GM18907 (cell line): ENCODE results near the gene HUNK.
"Not testable (repeated sequence)": the region's sequence is repeated elsewhere in the genome, so short reads cannot be mapped to it uniquely, and the experiment has no call there.

Experiments used
- ATAC-seq: cut with Tn5 transposase; IDR thresholded peaks from one replicate; pipeline ENCODE4 v1.9.1; 2021; ENCODE audit warnings: mild to moderate bottlenecking, moderate library complexity; ENCODE audit not compliant: unreplicated experiment

The HUNK gene

DNA sequence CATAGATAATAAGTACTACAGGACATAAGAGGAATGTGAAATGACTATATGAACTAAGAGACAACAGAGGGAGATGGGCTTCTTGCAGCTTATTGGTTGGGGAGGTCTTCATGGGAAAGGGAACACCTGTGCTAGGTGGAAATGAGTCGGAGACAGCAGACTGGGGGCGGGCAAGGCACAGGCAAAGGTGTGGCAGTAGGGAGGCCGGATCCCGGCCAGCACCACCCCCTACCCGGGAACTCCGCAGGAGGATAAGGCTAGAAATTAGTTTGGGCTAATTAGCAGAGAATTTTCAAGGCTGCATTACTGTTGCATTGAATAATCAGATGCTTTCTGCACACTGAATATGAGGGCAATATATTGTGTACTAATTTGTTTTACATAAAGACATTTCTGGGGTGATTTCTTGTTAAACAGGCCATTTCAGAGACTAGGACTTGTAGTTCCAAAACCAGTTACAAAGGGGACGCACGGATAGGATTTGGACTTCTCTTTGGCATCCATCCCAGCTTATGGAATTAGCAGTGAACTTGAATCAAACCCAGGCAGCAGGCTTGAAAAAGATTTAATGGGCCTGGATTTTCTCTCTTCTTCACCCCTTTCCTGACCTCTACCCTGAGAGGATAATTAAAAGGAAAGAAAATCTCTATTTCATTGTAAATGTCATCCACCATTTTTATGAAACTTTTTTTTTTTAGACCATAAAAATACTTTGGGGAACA lies 2.2 kb upstream of the HUNK start:
- ATAC-seq, result no peak

DNA sequence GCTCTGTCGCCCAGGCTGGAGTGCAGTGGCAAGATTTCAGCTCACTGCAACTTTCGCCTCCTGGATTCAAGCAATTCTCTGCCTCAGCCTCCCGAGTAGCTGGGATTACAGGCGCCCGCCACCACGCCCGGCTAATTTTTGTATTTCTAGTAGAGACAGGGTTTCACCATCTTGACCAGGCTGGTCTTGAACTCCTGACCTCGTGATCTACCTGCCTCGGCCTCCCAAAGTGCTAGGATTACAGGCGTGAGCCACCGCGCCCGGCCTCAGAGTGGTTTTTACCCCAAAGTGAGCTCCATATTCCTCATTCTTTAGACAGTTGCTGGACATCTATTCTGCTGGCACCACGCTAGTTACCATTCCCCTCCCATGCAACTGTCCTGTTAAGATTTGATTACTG lies 1.4 kb upstream of the HUNK start:
- ATAC-seq, result not testable (repeated sequence)

DNA sequence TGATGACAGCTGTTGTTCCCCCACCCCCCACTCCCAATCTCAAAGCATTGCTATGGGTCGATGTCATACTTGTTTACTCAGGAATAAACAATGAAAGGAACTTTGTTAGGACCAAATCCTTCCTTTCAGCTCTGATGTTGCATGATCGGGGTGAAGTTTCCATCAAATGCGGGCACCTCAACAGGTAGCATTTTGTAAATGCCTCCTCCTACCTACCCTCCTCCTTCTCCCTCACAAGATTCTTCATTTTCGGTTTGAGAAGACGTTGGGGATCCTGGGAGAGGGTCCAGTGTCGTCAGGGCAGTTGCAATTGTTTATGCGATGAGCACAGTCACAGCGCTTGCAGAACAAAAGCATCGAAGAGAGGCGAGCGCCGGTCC lies 758 bp upstream of the HUNK start:
- ATAC-seq, result no peak

DNA sequence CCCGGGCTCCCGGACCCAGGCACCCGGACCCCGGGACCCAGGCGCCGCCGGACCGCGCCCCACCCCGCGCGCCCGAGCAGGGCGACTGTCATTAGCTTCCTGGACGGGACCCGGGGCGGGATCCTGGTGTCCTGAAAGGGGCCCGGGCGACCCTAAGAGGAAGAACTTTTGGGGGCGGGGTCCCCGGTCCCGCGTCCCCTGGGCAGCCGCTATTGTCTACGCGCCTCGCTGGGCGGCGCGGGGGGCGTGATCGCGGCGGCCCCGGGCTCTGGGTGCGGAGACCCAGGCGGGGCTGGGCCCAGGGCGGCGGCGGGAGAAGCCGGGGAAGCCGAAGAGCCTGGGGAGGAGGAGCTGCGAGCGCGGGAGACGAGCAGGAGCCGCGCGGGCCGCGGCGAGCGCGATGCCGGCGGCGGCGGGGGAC lies 465 bp downstream of the HUNK start:
- ATAC-seq, result no peak

DNA sequence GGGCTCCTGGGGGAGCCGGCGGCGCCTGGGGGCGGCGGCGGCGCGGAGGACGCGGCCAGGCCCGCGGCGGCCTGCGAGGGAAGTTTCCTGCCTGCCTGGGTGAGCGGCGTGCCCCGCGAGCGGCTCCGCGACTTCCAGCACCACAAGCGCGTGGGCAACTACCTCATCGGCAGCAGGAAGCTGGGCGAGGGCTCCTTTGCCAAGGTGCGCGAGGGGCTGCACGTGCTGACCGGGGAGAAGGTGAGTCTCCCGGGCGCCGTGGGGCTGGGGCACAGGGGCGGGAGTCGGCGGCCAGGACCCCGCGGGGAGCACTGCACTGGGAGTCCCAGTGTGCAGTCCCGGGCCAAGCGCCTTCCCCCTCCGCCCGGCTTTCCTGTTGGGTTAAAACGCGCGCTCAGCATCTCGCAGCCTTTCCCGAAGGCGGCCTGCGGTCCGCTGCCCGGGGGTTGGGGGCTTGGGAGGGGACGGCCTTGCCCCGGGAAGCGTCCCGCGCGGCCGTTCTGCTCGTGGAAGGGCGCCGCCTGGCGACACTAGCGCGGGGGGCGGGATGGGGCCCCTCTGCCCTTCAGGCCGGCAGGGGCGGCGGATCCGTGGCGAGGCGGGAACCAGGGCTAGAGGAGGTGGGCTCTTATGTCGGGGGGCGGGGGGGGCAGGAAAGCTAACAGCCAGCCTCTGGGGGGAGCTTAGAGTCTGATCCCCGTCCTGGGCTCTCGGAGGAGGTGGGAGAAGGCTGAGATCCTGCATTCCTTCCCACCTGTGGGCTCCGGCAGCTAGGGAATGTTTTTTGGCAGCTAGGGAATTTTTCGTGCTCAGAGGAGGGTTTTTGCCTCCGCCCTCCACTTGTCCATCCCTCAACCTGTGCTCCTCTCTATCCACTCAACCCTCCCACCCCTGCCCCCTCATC lies 1.1 kb downstream of the HUNK start:
- ATAC-seq, result no peak

DNA sequence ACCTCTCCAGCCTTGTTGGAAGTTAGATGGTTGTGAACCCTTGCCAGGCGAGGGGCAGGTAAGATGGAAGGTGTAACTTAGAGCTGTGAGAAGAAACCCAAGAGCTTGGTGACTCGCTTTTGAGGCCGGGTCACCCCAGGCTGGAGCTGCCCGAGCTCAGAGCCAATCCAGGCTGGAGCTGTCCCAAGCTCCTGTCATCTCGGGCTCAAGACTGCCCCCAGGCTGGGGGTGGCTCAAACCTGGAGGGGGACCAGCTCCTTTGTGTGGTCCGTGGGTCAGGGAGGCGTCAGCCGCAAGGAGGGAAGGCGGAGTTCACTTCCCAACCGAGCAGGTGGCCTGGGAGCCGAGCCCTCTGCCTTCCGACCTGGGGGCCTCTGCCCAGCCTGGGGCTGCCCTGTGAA lies 2.0 kb downstream of the HUNK start:
- ATAC-seq, result no peak

- ATAC-seq, result no peak
These were observed 2.7 kb downstream of the HUNK start for GRCh38 chr21:31875496-31876015.

DNA sequence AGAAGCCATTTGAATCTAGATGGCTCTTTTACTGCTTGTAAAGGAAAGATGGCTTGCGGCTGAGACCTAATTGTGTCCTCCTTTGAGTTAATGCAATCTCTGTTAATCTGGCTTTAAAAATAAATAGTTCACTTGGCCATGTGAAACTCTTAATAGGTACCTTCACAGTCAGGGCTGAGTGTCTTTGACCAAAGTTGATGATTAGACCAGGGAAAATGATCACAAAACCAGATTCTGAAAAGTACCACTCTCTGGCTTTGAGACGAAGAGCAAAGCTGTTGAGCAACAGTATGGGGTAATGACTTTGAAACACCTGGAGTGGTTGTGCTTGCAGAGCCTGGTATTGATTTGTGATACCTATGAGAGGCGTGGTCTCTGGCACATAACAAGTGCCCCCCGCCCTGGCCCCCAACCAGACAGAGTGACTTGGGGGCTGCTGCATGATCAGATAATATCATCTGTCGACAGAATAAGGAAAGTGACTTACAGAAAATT lies 4.7 kb downstream of the HUNK start:
- ATAC-seq, result no peak

DNA sequence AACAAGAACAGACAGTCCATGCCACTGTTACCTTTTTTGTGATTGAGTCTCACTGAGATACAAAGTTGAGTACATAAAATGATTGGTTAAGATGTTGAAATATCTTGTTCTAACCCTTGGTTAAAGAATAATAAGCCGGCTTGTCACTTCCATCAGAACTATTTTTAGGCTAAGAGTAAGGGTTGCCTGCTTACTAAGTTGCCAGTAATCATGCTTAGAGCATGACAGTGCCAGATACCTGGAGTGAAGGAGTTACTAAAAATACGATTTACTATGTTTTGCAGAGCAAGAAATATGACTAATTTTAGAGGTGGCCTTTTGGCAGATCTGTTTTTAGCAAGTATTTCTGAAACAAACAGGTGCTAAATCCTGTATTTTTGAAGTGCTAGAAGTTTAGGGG lies 6.0 kb downstream of the HUNK start:
- no peak for ATAC-seq

DNA sequence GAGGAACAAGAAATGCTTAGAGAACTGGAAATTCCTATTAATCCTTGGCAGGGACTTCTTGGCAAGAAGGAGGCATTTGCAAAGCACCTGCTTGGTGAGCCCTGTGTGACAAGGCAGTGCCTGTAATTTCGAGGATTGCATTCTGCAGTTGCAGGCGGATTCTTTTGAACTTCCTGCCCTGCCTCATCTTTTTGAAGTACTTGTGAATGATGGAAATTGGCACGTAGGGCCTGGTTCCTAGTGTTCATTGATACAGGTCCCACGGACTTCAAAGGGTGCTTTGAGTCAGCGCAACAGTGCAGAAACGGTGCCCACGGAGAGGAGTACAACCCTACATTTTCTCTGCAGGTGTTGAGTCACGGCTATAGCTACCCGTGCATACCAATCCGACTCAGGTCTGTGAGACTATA lies 6.4 kb downstream of the HUNK start:
- no peak for ATAC-seq

- ATAC-seq, result no peak
These were observed 7.1 kb downstream of the HUNK start for GRCh38 chr21:31879911-31880310.

DNA sequence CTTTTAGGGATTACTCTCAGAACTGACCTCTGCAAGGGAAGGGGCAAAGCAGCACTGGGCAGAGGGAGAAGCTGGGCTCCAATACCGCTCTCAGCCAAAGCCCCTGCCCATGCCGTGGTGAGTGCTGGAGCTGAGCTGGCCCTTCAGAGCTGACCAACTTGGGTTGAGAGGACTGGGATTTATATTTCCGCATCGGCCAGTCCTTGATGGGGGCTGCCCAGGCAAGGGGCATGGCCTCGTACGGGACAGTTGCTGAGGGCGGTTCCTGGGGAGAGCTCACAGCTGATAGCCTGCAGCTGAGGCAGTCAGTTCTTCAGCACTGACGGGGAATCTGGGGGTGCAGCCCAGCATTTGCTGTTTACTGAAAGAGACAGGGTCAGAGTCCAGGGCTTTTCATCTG lies 8.0 kb downstream of the HUNK start:
- no peak for ATAC-seq

DNA sequence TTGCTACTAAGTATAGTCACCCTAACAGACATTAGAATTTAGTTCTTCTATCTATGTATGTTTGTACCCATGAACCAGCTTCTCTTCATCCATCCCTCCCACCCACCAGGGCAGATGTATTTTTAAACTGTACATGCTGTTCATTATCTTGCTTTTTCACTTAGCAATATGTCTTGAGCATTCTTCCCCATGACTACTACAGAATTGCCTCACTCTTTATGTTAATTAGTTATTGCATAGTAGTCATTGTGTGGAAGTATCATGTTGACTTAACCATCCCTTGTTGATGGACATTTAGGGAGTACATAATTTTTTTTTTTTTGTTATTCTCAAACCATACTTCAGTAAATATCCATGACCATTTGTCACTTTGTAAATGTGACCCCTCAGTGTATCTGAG lies 9.9 kb downstream of the HUNK start:
- ATAC-seq, result no peak

DNA sequence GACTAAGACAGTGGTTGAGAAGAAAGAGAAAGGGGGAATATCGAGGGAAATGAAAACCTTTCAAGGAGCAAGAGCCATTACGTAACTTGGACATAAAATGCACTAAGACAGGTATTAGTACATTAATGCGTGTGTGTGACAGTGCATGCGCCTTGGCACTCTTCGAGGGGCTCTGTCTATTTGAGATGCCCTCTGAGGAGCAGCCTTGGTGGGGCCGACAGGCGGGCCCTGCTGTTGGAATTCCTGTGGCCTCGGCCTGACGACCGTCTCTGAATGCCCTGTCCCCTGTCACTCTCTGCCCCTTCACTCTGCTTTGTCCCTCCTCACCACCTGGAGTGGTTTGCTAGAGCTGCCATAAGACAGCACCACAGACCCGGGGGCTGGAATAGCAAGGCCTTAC lies 12.3 kb downstream of the HUNK start:
- ATAC-seq, result no peak

- no peak for ATAC-seq
These were observed 14.1 kb downstream of the HUNK start for GRCh38 chr21:31886915-31887314.

GRCh38 chr21:31887391-31887841 lies 14.6 kb downstream of the HUNK start:
- no peak for ATAC-seq

GRCh38 chr21:31888936-31889371 lies 16.1 kb downstream of the HUNK start:
- ATAC-seq, result no peak

GRCh38 chr21:31889460-31889859 lies 16.6 kb downstream of the HUNK start:
- ATAC-seq, result no peak

- no peak for ATAC-seq
These were observed 19.9 kb downstream of the HUNK start for GRCh38 chr21:31892686-31893085.

DNA sequence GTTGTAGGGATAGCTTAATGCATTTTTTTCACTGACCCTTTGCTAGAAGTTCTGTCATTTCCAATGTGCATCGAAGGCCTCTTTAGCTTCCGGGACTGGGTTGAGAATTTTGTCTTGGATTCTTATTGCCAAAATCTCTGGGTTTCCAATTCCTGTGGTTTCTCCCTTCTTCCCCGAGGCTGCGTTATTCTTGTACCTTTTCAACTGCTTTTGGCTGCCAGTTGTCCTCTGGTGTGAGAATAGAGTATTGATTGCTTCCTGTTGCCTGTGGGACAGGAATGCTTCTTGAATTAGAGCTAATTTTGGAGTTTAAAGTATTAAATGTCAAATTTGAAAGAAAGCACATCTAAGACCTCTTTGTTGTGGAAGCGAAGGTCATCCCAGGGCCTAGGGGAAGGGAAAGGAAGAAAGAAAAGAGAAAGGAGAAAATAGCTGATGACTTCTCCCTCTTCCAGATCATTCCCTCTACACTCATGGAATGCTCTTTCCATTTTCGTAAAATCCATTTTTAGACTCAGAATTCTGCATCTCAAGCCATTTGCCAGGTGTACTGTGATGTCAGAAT lies 21.1 kb downstream of the HUNK start:
- no peak for ATAC-seq

DNA sequence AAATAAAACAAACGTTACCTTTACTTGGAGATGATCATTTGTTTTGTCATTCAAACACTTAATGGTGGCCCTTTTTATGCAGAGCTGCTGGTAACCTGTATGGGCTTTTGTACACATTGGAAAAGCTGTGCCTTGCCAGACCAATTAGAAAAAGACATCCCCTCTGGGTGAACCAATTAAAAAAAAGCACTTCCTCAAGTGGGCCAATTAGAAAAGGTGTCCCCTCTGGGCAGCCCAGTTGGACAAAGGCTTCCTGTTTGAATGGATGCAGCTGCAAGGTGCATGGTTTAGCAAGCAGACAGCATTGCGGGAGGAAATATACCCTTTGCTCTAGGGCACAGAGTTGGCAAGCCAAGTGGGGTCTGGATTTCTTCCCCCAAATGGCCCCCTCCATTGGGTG lies 21.6 kb downstream of the HUNK start:
- no peak for ATAC-seq
